ENCODE measurements around the gene FRMD4A. TPM values are rescaled to one million over a fixed set of nuclear protein-coding genes. Genes with fewer than 3 reads are reported as not detected.

The FRMD4A gene
- total RNA-seq, 1 donor from 2014 or later: 28.2 TPM

DNA sequence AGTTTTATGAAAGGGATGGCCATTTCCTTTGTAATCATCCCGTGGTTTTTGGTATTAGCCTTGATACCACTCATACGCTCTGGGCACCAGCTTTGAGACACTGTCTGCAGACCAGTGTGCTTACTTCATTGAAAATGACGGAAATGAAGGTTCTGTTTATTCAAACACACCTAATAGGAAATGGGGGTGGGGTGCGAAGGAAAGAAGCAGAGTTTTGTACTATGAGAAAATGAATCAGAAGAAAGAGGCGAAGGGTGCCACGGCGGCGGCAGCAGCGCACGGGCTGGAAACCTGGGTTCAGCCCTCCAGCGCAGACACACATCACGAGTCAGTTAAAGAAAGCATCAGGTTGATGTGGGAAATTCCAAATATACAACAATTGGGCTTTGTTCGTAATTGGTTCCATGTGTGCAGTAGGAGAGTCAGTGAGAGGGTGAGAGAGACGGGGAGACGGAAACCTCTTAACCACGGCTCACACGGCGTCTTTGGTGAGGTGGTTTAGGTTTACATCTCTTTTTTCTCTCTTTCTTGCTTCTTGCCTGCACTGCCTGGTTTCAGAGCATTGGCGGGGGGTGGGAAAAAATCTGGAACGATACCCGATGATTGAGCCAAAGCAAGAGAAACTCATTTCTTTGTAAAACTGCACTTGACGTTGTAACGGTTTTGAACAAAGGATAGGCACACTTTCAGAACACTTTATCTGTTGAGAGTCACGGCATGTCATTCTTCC is 321.2 kb downstream of the FRMD4A start:
- Histone ChIP-seq H3K36me3 (ENCODE audit: control insufficient read depth, insufficient read depth, low read length) (no peaks in the 10 kb centered on the region), H3K27me3 (ENCODE audit: control insufficient read depth, insufficient read depth, low read length) (no peaks in the 10 kb centered on the region), H3K4me3 (ENCODE audit: low read depth, low read length) (peak overlapping the region; percentile 22)
- no peak for DNase-seq (ENCODE audit: low read depth)
- TF ChIP-seq, protein P1, sequence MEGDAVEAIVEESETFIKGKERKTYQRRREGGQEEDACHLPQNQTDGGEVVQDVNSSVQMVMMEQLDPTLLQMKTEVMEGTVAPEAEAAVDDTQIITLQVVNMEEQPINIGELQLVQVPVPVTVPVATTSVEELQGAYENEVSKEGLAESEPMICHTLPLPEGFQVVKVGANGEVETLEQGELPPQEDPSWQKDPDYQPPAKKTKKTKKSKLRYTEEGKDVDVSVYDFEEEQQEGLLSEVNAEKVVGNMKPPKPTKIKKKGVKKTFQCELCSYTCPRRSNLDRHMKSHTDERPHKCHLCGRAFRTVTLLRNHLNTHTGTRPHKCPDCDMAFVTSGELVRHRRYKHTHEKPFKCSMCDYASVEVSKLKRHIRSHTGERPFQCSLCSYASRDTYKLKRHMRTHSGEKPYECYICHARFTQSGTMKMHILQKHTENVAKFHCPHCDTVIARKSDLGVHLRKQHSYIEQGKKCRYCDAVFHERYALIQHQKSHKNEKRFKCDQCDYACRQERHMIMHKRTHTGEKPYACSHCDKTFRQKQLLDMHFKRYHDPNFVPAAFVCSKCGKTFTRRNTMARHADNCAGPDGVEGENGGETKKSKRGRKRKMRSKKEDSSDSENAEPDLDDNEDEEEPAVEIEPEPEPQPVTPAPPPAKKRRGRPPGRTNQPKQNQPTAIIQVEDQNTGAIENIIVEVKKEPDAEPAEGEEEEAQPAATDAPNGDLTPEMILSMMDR (IDR thresholded peaks at IDR 0.05; ENCODE audit: insufficient read depth, low read length, poor library complexity, severe bottlenecking): no peak

DNA sequence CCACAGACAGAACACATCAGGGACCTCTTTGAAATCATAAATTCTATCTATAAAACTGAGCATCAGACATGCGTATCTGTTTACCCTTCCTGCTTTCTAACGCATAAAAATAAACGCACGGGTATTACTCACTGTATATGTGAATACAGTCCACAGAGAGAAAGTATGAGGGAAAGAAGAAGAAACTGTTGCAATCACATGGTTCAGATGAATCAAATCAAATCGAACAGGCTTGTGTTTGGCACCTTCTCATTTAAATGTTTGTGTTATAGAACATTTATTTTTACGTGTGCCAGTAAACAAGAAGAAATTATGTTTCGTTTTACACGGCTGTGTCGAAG is 322.0 kb downstream of the FRMD4A start:
- Histone ChIP-seq H3K36me3 (ENCODE audit: control insufficient read depth, insufficient read depth, low read length) (no peaks in the 10 kb centered on the region), H3K4me3 (ENCODE audit: low read depth, low read length) (no peak overlapping the region)
- TF ChIP-seq, protein P1 (IDR thresholded peaks at IDR 0.05; ENCODE audit: insufficient read depth, low read length, poor library complexity, severe bottlenecking): no peak

GRCh38 chr10:14004536-14004935 is 326.2 kb downstream of the FRMD4A start:
- Histone ChIP-seq H3K36me3 (ENCODE audit: control insufficient read depth, insufficient read depth, low read length) (no peaks in the 10 kb centered on the region), H3K27me3 (ENCODE audit: control insufficient read depth, insufficient read depth, low read length) (no peaks in the 10 kb centered on the region), H3K4me3 (ENCODE audit: low read depth, low read length) (no peak overlapping the region)
- TF ChIP-seq, protein P1 (IDR thresholded peaks at IDR 0.05; ENCODE audit: insufficient read depth, low read length, poor library complexity, severe bottlenecking): no peak
- DNase-seq (ENCODE audit: low read depth): no peak

More for the DNA sequence above, 322.0 kb downstream of the FRMD4A start:
- no peaks in the 10 kb centered on the region for H3K27me3 ChIP-seq (ENCODE audit: control insufficient read depth, insufficient read depth, low read length)
- DNase-seq (ENCODE audit: low read depth): no peak

DNA sequence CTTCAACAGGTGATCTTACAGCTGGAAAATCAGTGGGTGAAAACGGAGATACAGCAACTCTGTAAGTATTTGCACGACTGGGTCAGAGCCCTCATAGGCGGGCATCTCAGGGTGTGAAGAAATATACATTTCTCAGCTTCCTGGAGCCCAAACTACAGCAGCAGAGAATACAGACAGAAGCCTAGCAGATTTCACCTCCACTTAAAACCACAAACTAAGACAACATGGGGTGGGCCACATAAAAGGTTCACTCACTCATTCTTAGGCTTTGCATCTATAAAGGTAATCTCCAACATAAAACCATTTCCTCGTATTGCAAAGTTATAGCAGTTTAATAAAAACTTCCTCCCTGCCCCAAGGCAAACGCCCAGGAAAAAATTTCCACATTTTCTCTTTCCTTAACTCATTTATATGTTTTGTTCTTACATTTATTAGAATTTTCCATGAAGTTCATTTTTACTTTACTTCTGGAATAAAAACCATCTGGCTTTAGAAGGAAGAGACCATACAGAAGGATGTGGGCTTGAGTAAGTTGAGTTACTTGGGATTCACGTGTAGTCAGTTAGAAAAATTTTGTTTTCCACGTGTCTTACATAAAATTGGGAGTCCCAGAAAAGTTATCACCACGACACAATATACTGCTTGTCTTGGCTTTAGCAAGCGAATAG is 327.1 kb downstream of the FRMD4A start:
- Histone ChIP-seq H3K36me3 (ENCODE audit: control insufficient read depth, insufficient read depth, low read length) (no peaks in the 10 kb centered on the region), H3K4me3 (ENCODE audit: low read depth, low read length) (no peak overlapping the region), H3K27me3 (ENCODE audit: control insufficient read depth, insufficient read depth, low read length) (no peaks in the 10 kb centered on the region)
- no peak for DNase-seq (ENCODE audit: low read depth)
- TF ChIP-seq, protein P1 (IDR thresholded peaks at IDR 0.05; ENCODE audit: insufficient read depth, low read length, poor library complexity, severe bottlenecking): no peak

GRCh38 chr10:14001298-14002040 is 329.3 kb downstream of the FRMD4A start:
- Histone ChIP-seq H3K27me3 (ENCODE audit: control insufficient read depth, insufficient read depth, low read length) (no peaks in the 10 kb centered on the region), H3K36me3 (ENCODE audit: control insufficient read depth, insufficient read depth, low read length) (no peaks in the 10 kb centered on the region), H3K4me3 (ENCODE audit: low read depth, low read length) (no peak overlapping the region)
- DNase-seq (ENCODE audit: low read depth): no peak
- TF ChIP-seq, protein P1 (IDR thresholded peaks at IDR 0.05; ENCODE audit: insufficient read depth, low read length, poor library complexity, severe bottlenecking): no peak
